A549 (cell line): Measurements from ENCODE around the gene KLHL3.

Experiments
- CTCF ChIP-seq: fragments of >200 bp; sonication (Bioruptor Twin); formaldehyde crosslinking; IDR thresholded peaks from 3 replicates; pipeline ENCODE4 v1.5.1; 2016
- ESRRA ChIP-seq: fragments of 150-350 bp; IDR thresholded peaks from 2 replicates; pipeline ENCODE4 v1.6.1; 2014; ENCODE audit warnings: mild to moderate bottlenecking, low read length, borderline replicate concordance
- KDM1A ChIP-seq: fragments of 200-600 bp; sonication (generic); IDR thresholded peaks from 2 replicates; pipeline ENCODE4 v1.6.1; 2016; ENCODE audit warnings: low read depth, mild to moderate bottlenecking
- MAX ChIP-seq: IDR thresholded peaks from 2 replicates; pipeline ENCODE4 v1.6.1; 2012
- POLR2A ChIP-seq: IDR thresholded peaks from 2 replicates; pipeline ENCODE4 v1.6.1; 2012; ENCODE audit warnings: mild to moderate bottlenecking, low read length
- RAD21 ChIP-seq, 2 experiments: fragments of >200 bp in 1 of 2; sonication (Bioruptor Twin) in 1 of 2; formaldehyde crosslinking in 1 of 2; IDR thresholded peaks in 1 of 2; conservative IDR thresholded peaks in 1 of 2; 2 replicates in 1 of 2; 3 replicates in 1 of 2; pipeline ENCODE4 v1.6.1; 2012 to 2018; ENCODE audit warnings: inconsistent platforms in 1 of 2
- SMC3 ChIP-seq: fragments of >200 bp; sonication (Bioruptor Twin); formaldehyde crosslinking; IDR thresholded peaks from 3 replicates; pipeline ENCODE4 v1.6.1; 2018; ENCODE audit warnings: inconsistent platforms
- ZSCAN20 ChIP-seq: fragments of 250-450 bp; sonication (Bioruptor Pico); IDR thresholded peaks from 2 replicates; pipeline ENCODE4 v1.8.0; 2022; ENCODE audit warnings: mild to moderate bottlenecking, moderate library complexity
- TF ChIP-seq, protein P1 (sequence below): fragments of 250-450 bp; sonication (Bioruptor Pico); IDR thresholded peaks from 2 replicates; pipeline ENCODE4 v1.5.0; 2021; ENCODE audit warnings: mild to moderate bottlenecking, moderate library complexity, borderline replicate concordance

DNA sequence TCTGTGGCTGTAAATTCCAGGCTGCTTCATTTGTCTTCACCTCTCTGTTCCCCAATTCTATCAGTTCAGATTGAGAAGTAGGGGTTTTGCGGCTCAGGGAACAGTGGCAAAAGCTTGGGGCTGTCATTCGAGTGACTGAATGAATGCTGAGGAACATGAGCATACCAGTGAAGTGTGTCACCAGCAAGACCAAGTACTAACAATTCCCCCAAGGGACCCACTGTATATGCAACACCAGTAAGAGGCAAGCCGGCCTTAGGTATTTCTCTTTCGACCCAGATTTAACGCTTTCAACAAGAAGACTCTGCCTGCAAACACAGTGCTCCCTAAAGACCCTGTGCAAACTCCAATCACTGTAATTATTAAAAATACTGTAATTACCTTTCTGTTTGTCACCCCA, 25.8 kb downstream of the KLHL3 start:
- TF ChIP-seq POLR2A (no peak), CTCF (no peak), MAX (no peak), ZSCAN20 (CRISPR knock-in tag) (no peak), KDM1A (no peak), SMC3 (no peak), RAD21 (conservative IDR thresholded peaks at IDR 0.05 in 1 of 2, IDR thresholded peaks at IDR 0.05 in 1 of 2) (no peak), ESRRA (no peak)
- TF ChIP-seq, protein P1, sequence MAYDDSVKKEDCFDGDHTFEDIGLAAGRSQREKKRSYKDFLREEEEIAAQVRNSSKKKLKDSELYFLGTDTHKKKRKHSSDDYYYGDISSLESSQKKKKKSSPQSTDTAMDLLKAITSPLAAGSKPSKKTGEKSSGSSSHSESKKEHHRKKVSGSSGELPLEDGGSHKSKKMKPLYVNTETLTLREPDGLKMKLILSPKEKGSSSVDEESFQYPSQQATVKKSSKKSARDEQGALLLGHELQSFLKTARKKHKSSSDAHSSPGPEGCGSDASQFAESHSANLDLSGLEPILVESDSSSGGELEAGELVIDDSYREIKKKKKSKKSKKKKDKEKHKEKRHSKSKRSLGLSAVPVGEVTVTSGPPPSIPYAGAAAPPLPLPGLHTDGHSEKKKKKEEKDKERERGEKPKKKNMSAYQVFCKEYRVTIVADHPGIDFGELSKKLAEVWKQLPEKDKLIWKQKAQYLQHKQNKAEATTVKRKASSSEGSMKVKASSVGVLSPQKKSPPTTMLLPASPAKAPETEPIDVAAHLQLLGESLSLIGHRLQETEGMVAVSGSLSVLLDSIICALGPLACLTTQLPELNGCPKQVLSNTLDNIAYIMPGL (CRISPR knock-in tag), result no peak
